HG03558 (cell line): ENCODE data around the gene DNAI1.
"Not testable (repeated sequence)": the region's sequence is repeated elsewhere in the genome, so short reads cannot be mapped to it uniquely, and the experiment has no call there.

Source experiments
- ATAC-seq: cut with Tn5 transposase; IDR thresholded peaks from one replicate; pipeline ENCODE4 v1.9.1; 2021; ENCODE audit warnings: moderate number of reproducible peaks; ENCODE audit not compliant: unreplicated experiment; ENCODE audit errors: extremely low read depth

Gene DNAI1

DNA sequence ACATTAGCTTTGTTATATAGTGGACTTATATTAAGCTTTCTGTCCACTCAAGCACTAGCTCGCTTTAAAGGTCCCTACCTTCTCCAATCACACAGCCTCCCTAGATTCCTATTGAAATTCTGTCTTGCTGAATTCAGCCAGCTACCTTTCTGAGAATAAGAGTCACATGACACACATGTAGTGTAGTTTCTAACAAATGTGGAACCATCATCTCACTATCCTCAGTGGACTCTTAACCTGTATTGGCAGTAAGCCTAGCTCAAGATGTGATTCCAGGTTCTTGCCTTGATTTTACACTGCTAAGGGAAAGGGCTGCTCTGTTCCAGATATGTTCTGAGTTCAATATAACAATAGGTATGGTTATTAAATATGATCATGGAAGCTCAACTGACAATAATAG, 11.7 kb upstream of the DNAI1 start:
- no peak for ATAC-seq

- no peak for ATAC-seq
These were observed 8.0 kb upstream of the DNAI1 start for GRCh38 chr9:34450644-34451043.

- no peak for ATAC-seq
These were observed 7.5 kb upstream of the DNAI1 start for GRCh38 chr9:34451135-34451534.

DNA sequence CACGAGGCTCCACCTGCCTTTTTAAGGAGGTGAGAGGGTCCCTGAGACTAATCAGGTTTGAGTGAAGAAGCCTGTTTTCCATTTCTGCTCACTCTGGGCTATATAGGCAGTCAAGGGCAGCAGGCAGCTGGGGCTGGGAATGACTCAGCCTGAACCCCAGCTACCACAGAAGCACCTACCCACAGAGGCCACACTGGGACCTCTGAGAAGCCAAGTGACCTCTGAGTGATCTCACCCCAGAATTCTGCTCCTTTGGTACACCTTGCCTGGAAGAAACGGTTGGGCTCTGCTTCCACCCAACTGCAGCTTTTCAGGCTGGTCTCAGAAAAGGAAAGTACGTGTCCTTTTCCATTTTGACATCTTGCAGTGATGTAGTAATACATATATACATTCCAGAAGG, 7.1 kb upstream of the DNAI1 start:
- ATAC-seq, result no peak

GRCh38 chr9:34452568-34452967, 6.0 kb upstream of the DNAI1 start:
- no peak for ATAC-seq

GRCh38 chr9:34454571-34455065, 4.0 kb upstream of the DNAI1 start:
- no peak for ATAC-seq

- no peak for ATAC-seq
These were observed 2.5 kb upstream of the DNAI1 start for GRCh38 chr9:34456151-34456550.

DNA sequence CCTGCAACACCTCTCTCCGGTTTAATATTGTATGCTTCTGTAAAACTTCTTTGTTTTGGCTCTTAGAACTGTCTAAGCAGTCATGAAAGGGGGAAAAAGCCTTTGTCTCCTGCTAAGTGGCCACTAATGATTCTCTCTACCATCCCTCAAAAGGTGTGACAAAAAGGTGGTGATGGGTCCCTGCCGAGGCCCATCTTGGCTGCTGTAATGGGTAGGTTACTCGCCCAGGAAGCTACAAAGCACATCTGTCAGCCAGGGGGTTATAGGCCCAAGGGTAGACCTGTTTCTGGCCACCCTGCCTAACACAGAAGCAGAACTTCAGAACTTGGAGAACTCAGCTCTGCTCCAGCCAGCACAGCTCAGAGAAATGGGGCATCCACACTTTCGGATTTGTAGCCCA, 1.9 kb upstream of the DNAI1 start:
- no peak for ATAC-seq

DNA sequence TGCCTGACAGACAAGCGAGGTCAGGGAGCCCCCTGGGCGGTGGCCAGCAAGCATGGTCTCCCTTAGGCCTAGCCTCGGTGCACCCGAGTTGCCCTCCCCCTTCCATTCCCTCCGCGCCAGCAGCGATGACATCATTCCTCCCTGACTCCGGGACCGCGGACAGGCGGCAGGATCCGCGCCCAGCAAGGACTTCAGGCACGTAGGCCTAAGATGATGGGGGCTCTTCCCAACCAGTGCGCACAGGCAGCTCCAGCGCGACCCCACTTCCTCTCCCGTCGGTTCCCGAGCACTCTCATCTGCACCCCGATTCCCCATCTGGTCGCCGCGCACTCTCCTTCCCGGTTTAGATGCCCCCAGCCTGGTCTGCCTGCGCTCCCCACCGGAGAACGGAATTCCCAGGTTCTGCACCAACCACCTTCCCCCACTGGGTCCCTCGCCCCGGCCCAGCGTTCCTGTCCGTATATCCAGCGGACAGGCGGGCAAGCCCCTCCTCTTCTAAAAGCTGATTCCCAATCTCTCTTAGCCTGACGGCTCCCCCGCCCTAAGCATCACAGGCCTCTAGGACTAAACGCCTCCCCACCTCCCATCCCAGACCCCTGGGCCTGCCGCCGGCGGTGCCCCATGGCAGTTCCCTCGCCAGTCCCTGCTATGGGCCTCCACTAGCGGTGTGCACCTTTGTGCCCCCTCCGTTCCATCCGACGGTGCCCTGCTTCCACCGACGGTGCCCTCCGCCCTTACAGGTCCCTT, 1.2 kb upstream of the DNAI1 start:
- ATAC-seq, result no peak

- ATAC-seq, result no peak
These were observed 345 bp downstream of the DNAI1 start for GRCh38 chr9:34458959-34459340.

DNA sequence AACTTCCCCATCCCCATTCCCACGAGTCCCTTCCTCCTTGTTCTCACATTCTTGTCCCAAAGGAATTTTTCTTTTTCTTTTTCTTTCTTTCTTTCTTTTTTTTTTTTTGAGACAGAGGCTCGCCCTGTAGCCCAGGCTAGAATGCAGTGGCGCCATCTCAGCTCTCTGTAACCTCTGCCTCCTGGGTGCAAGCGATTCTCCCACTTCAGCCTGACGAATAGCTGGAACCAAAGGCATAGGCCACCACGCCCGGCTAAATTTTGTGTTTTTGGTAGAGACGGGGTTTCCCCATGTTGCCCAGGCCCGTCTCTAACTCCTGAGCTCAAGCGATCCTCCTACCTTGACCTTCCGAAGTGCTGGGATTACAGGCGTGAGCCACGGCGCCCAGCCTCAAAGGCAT, 751 bp downstream of the DNAI1 start:
- no peak for ATAC-seq

GRCh38 chr9:34459941-34460340, 1.3 kb downstream of the DNAI1 start:
- ATAC-seq, result no peak

- ATAC-seq, result no peak
These were observed 4.7 kb downstream of the DNAI1 start for GRCh38 chr9:34463098-34463900.

DNA sequence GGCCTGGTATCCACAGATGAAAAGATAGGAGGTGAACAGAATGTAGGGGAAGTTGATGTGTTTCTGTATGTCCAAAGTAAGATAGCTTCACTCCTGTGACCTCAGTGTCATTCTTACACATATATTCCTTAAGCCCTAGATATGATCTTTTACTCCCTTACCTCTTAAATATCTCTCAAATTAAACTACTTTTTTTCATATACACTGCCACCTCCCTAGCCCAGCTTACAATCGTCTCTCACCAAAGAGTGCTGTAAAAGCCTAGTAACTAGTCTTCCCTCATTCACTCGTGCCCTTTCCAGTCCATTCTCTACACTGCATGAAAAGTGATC, 5.3 kb downstream of the DNAI1 start:
- no peak for ATAC-seq

GRCh38 chr9:34464571-34464970, 6.0 kb downstream of the DNAI1 start:
- no peak for ATAC-seq

DNA sequence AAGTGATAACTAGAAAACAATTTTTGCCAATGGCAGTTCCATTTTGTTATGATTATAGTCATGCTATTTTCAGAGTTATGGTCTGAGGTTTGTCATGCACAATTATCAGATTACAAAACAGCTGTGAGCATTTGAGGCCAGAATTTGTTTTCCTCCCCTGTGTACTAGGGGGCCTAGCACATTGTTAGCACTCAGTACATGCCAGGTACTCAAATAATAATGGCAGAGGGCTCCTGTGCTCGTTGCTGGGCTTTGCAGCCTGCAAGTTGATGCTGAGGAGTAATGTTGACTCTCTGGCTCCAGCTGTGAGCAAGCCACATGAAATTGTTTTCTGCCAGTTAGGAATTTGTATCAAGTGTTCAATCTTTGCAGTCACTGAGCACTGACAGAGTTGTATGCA, 6.9 kb downstream of the DNAI1 start:
- no peak for ATAC-seq

DNA sequence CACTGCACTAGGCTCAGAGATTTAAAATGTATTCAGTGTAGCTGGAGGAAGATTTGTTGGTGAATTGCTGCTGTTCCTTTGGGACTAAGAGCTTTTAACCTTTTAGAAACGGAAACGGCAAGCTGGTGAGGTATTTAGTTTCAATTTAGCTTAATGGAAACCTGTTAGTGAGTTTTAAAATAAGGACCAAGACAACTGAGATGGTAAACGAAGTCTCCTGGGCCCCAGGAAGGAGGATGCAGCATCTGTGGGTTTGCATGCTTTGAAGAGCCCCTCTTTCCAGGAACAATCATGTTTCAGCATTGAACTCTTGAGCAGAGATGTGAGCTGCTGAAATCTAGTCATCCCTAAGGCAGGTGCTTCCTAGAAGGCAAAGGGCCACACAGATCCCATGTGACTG, 16.5 kb downstream of the DNAI1 start:
- ATAC-seq, result no peak

GRCh38 chr9:34477541-34477940, 18.9 kb downstream of the DNAI1 start:
- ATAC-seq, result no peak

DNA sequence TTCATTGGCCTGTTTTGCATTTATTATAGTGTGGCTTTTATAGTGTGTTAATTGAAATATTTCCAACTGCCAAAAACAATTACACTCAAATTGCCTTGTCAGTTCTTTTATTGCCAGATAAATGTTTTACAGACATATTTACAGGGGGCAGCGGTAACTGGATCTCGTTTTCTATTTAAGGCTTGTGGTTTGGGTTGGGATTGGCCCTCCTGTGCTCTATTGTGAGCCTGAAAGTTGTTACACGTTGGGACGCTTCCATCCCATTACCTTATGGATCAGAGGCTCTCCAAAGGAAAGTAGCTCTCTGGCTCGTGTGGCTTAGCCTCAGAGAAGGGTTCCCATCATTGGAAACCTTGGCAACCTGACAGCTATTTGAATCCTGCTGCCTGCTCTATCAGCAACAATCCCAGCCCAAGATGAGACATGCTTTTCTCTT, 20.8 kb downstream of the DNAI1 start:
- ATAC-seq, result no peak

- not testable (repeated sequence) for ATAC-seq
These were observed 23.0 kb downstream of the DNAI1 start for GRCh38 chr9:34481620-34482019.

DNA sequence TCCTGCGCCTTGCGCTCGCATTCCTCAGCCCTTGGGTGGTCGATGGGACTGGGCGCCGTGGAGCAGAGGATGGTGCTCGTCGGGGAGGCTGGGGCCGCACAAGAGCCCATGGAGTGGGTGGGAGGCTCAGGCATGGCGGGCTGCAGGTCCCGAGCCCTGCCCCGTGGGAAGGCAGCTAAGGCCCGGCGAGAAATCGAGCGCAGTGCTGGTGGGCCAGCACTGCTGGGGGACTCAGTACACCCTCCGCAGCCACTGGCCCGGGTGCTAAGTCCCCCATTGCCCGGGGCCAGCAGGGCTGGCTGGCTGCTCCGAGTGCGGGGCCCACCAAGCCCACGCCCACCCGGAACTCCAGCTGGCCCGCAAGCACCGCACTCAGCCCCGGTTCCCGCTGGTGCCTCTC, 24.1 kb downstream of the DNAI1 start:
- not testable (repeated sequence) for ATAC-seq

- ATAC-seq, result no peak
These were observed 26.1 kb downstream of the DNAI1 start for GRCh38 chr9:34484678-34485077.
